GM12875 (cell line): Measurements from ENCODE around the gene CATSPER3.

Experiments used
- H3K4me3 ChIP-seq: one replicate; pipeline ENCODE4 v1.5.1; 2011; ENCODE audit warnings: low read depth, low read length, control low read depth
- CTCF ChIP-seq: IDR thresholded peaks from 2 replicates; pipeline ENCODE4 v1.5.1; 2011; ENCODE audit warnings: low read depth, mild to moderate bottlenecking, control low read depth, inconsistent platforms, low read length, moderate library complexity, borderline replicate concordance; ENCODE audit not compliant: insufficient read depth

CATSPER3 gene

GRCh38 chr5:135026645-135027265 lies 59.0 kb downstream of the CATSPER3 start:
- H3K4me3 ChIP-seq, result no peak overlapping the region
- TF ChIP-seq CTCF, result no peak

GRCh38 chr5:135027266-135027696 lies 59.6 kb downstream of the CATSPER3 start:
- no peak for TF ChIP-seq CTCF
- no peak overlapping the region for H3K4me3 ChIP-seq

- TF ChIP-seq CTCF, result no peak
- no peak overlapping the region for H3K4me3 ChIP-seq
Measured at GRCh38 chr5:135027697-135028615, 60.2 kb downstream of the CATSPER3 start.

GRCh38 chr5:135028791-135029476 lies 61.2 kb downstream of the CATSPER3 start:
- no peak overlapping the region for H3K4me3 ChIP-seq
- TF ChIP-seq CTCF, result no peak

- no peak for TF ChIP-seq CTCF
- H3K4me3 ChIP-seq, result no peak overlapping the region
Measured at GRCh38 chr5:135029477-135030122, 61.9 kb downstream of the CATSPER3 start.

- TF ChIP-seq CTCF, result no peak
- H3K4me3 ChIP-seq, result peak overlapping the region; percentile 68
Measured at GRCh38 chr5:135030123-135030955, 62.6 kb downstream of the CATSPER3 start.
